Ovary (tissue), 9 donors: ENCODE measurements around the gene EPHA2. TPM values are rescaled to one million over a fixed set of nuclear protein-coding genes. Genes with fewer than 3 reads are reported as not detected.

Experiments
- DNase-seq, 5 donors: peaks; one replicate each; pipeline ENCODE4 v3.0.0-alpha.2; 2019 to 2020
- H3K27ac ChIP-seq, 2 donors: fragments of 200-600 bp; one replicate each; pipeline versions ENCODE4 v1.5.1 to v1.8.0; 2019 to 2022
- H3K27me3 ChIP-seq: fragments of 200-600 bp; one replicate; pipeline ENCODE4 v1.8.0; 2022
- H3K36me3 ChIP-seq: fragments of 200-600 bp; sonication (generic); one replicate; pipeline ENCODE4 v1.5.1; 2019
- H3K4me1 ChIP-seq: one replicate; pipeline ENCODE4 v1.8.1; 2013; ENCODE audit warnings: mild to moderate bottlenecking, moderate library complexity; ENCODE audit not compliant: insufficient read depth
- H3K4me3 ChIP-seq: fragments of 200-600 bp; sonication (generic); one replicate; pipeline ENCODE4 v1.5.1; 2017
- H3K9me3 ChIP-seq, 2 donors: fragments of 200-600 bp in 1 of 2; sonication (generic) in 1 of 2; one replicate each; pipeline versions ENCODE4 v1.5.1 to v1.8.1; 2013 to 2019; ENCODE audit warnings: mild to moderate bottlenecking in 1 of 2, moderate library complexity in 1 of 2
- CTCF ChIP-seq, 3 donors: fragments of 450-650 bp in 2 of 3; fragments of 200-600 bp in 1 of 3; IDR thresholded peaks; one replicate each; pipeline versions ENCODE4 v1.5.1 to v1.8.0; 2016 to 2022; ENCODE audit warnings: antibody characterized with exemption in 3 of 3, mild to moderate bottlenecking in 1 of 3
- EP300 ChIP-seq: sonication (generic); formaldehyde crosslinking; IDR thresholded peaks from one replicate; pipeline ENCODE4 v1.6.1; 2017; ENCODE audit warnings: antibody characterized with exemption
- POLR2A ChIP-seq: fragments of 450-650 bp; IDR thresholded peaks from one replicate; pipeline ENCODE4 v1.6.1; 2017; ENCODE audit warnings: antibody characterized with exemption, mild to moderate bottlenecking, moderate library complexity
- WGBS, 3 donors: extraction: QIAGEN DNeasy Blood & Tissue Kit in 1 of 3; methylation state at CpG; one replicate each; pipeline versions ENCODE4 v1.1.5 to v1.1.7; 2013 to 2017; 5-methylcytosine and 5-hydroxymethylcytosine counted together
- intact Hi-C, 4 donors: fragments of 100-400 bp; cut with DNase I; formaldehyde crosslinking; loops; one replicate each; pipeline versions ENCODE4 v1.11.0 to v1.15.1; 2022 to 2023
- polyA plus RNA-seq, 2 donors: library from polyadenylated mRNA; stranded (reverse); fragments of 200-250 nt in 1 of 2; fragments of 350-450 nt in 1 of 2; fragmentation: Illumina TruSeq in 1 of 2; extraction: RNeasy Lipid Tissue Mini Kit (QIAGEN cat#74804) in 1 of 2; gene quantifications; one replicate each; pipeline ENCODE4 v1.2.3, GENCODE V29; 2013 to 2014
- total RNA-seq, 7 donors: library from RNA; depleted of rRNA in 2 of 7; stranded (reverse); fragments of >200 nt in 2 of 7; fragmentation: NEBNext Ultra II Directional in 3 of 7; extraction: Animal tissue kit (Norgen Biotek cat#: 25700) in 3 of 7; gene quantifications; one replicate each; pipeline versions ENCODE4 v1.1.0 to v1.2.4, GENCODE V29; 2016 to 2023
- donor health status: DM: no; HTN: no; CAD: no; lungs with moderate emphysema.
- donor health status: DM: no; HTN: no; CAD: no.
- donor health status: Bipolar disorder and iron deficiency.
- donor health status: DM: yes; HTN: yes; CAD: no.
- donor health status: DM: no; HTN: no; CAD: no.
- donor health status: DM: yes; HTN: yes; CAD: no.

EPHA2 gene
- total and polyA plus RNA-seq, 9 donors: 3.8 to 40.7 (median 8.2) TPM

- no peak for TF ChIP-seq POLR2A
- no peak for TF ChIP-seq CTCF (IDR thresholded peaks at IDR 0.05)
- no peak for TF ChIP-seq EP300
- Histone ChIP-seq H3K4me1 (peaks cover 21% of the 10 kb centered on the region), H3K27ac (peak overlapping the region; percentile 26 to 75), H3K36me3 (no peaks in the 10 kb centered on the region), H3K27me3 (no peaks in the 10 kb centered on the region), H3K4me3 (no peak overlapping the region), H3K9me3 (no peaks in the 10 kb centered on the region)
- intact Hi-C loops: loop anchor here in 1 of 4 donors (5.0 to 10.0 kb wide), 2 partner anchors 33 to 60 kb away; no protein-coding TSS in a partner anchor
- 79 to 81% (median 81%) methylated on average over 8 of the region's 8 CpGs for WGBS, 3 donors
- no peak for DNase-seq
Measured at GRCh38 chr1:16144325-16145029, 11.4 kb downstream of the EPHA2 start.

DNA sequence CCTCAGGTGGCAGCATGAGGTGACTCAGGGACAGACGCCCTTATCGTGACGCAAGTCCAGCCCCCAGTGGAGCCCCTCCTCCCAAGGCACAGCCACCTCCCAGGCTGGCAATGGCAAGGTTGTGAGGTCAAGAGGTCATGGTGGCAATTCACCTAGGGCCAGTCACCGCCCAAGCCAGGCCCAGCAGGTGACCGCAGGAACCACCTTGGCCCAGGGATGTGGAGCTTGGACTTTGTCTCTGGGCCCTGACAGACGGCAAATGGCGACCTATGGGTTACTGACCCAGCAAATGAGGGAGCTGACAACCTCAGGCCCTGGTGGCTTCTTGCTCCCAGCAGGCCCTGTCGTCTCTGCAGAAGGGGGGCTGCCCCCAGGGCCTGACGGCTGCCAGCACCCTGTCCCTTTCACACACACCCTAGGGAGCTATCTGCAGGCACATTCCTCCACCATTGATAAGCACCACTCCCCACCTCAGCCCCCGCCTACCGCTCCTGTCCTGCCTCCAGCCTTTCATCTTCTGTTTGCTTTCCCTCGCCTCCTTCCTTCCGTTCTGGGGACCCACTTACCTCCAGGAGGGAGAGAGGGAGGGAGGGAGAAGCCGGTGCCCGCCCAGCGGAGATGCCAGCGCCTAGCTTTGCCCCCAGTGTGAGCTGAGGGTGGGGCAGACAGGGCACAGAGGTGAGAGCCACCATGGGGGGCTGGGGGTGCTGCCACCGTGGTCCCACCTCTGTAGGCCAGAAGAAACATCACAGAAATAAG lies 12.1 kb downstream of the EPHA2 start:
- Histone ChIP-seq H3K27ac (peak overlapping the region in 1 of 2 donors; percentile 75), H3K4me1 (peaks cover 21% of the 10 kb centered on the region), H3K36me3 (no peaks in the 10 kb centered on the region), H3K4me3 (no peak overlapping the region), H3K27me3 (no peaks in the 10 kb centered on the region), H3K9me3 (no peaks in the 10 kb centered on the region)
- TF ChIP-seq POLR2A: no peak
- 78 to 83% (median 79%) methylated on average over 14 to 18 of the region's 18 CpGs for WGBS, 3 donors
- intact Hi-C loops: loop anchor here in 1 of 4 donors (5.0 to 10.0 kb wide), 2 partner anchors 34 to 59 kb away; no protein-coding TSS in a partner anchor
- no peak for DNase-seq

- Histone ChIP-seq H3K27ac (no peak overlapping the region), H3K36me3 (no peaks in the 10 kb centered on the region), H3K27me3 (no peaks in the 10 kb centered on the region), H3K4me1 (peaks cover 21% of the 10 kb centered on the region), H3K4me3 (no peak overlapping the region), H3K9me3 (no peaks in the 10 kb centered on the region)
- no peak for TF ChIP-seq CTCF (IDR thresholded peaks at IDR 0.05)
- TF ChIP-seq EP300: no peak
- no peak for TF ChIP-seq POLR2A
- intact Hi-C loops: loop anchor here in 1 of 4 donors (5.0 to 10.0 kb wide), 2 partner anchors 34 to 58 kb away; no protein-coding TSS in a partner anchor
- DNase-seq: no peak
- WGBS, 3 donors: 95 to 97% (median 97%) methylated on average over 7 of the region's 7 CpGs
Measured at GRCh38 chr1:16143005-16143565, 12.8 kb downstream of the EPHA2 start.

GRCh38 chr1:16142383-16142995 lies 13.4 kb downstream of the EPHA2 start:
- no peaks in the 10 kb centered on the region for H3K27me3 ChIP-seq
- H3K36me3 ChIP-seq: no peaks in the 10 kb centered on the region
- no peak overlapping the region for H3K4me3 ChIP-seq
- WGBS, 3 donors: 92 to 95% (median 94%) methylated on average over 5 of the region's 5 CpGs
- peak overlapping the region in 1 of 2 donors; percentile 61 for H3K27ac ChIP-seq
- H3K4me1 ChIP-seq: peaks cover 21% of the 10 kb centered on the region
- no peaks in the 10 kb centered on the region for H3K9me3 ChIP-seq
- no peak for TF ChIP-seq CTCF (IDR thresholded peaks at IDR 0.05)
- no peak for TF ChIP-seq EP300
- no peak for TF ChIP-seq POLR2A
- DNase-seq: no peak
- intact Hi-C loops: loop anchor here in 1 of 4 donors (5.0 to 10.0 kb wide), 2 partner anchors 35 to 58 kb away; no protein-coding TSS in a partner anchor
